ENCODE data around the gene SLC25A4. TPM values are rescaled to one million over a fixed set of nuclear protein-coding genes. Genes with fewer than 3 reads are reported as not detected.
"Not testable (repeated sequence)": the region's sequence is repeated elsewhere in the genome, so short reads cannot be mapped to it uniquely, and the experiment has no call there.

The SLC25A4 gene
- total and polyA plus RNA-seq, 8 donors = 11.3 to 57.3 (median 16.0) TPM

DNA sequence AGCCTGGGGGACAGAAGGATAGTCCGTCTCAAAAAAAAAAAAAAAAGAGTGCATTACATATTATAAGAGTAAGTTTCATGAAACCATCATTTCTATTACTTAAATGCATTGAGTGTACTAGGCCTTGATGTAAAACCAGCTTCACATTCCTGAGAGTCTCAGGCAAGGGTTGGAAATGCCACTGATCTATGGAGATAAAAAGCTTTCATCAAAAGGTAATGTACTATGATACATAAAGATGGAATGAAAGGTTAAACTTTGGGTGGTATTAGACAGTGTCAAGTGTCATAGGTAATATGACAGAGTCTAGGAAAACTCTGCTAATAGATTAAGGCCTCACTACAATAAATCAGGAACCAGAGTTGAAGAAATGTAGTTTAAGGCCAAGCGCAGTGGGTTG, 53.4 kb downstream of the SLC25A4 start:
- Histone ChIP-seq H3K4me3 (no peak overlapping the region), H3K27ac (no peak overlapping the region), H3K9me3 (no peaks in the 10 kb centered on the region), H3K27me3 (no peaks in the 10 kb centered on the region), H3K4me1 (peaks cover 0 to under 1% of the 10 kb centered on the region in 2 donors), H3K36me3 (no peaks in the 10 kb centered on the region)
- intact Hi-C loops (cut with DNase I) = no loop called here
- ATAC-seq (no peak), DNase-seq (no peak)
- TF ChIP-seq, protein P1, sequence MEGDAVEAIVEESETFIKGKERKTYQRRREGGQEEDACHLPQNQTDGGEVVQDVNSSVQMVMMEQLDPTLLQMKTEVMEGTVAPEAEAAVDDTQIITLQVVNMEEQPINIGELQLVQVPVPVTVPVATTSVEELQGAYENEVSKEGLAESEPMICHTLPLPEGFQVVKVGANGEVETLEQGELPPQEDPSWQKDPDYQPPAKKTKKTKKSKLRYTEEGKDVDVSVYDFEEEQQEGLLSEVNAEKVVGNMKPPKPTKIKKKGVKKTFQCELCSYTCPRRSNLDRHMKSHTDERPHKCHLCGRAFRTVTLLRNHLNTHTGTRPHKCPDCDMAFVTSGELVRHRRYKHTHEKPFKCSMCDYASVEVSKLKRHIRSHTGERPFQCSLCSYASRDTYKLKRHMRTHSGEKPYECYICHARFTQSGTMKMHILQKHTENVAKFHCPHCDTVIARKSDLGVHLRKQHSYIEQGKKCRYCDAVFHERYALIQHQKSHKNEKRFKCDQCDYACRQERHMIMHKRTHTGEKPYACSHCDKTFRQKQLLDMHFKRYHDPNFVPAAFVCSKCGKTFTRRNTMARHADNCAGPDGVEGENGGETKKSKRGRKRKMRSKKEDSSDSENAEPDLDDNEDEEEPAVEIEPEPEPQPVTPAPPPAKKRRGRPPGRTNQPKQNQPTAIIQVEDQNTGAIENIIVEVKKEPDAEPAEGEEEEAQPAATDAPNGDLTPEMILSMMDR (IDR thresholded peaks at IDR 0.05) = no peak

DNA sequence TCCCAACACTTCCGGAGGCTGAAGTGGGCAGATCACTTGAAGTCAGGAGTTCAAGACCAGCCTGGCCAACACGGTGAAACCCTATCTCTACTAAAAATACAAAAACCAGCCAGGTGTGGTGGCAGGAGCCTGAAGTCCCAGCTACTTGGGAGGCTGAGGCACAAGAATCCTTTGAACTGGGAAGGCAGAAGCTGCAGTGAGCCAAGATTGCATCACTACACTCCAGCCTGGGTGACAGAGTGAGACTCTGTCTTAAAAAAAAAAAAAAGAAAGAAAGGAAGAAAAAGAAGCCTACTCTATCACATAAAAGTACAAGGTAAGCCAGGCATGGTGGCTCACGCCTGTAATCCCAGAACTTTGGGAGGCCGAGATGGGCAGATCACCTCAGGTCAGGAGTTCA, 55.1 kb downstream of the SLC25A4 start:
- H3K9me3 ChIP-seq; H3K4me3 ChIP-seq; H3K36me3 ChIP-seq; DNase-seq; intact Hi-C loops (cut with DNase I); H3K27ac ChIP-seq; H3K27me3 ChIP-seq; ATAC-seq: not testable (repeated sequence)
- H3K4me1 ChIP-seq = peaks cover 0 to 18% of the 10 kb centered on the region in 2 donors

Other genes starting within 250 kb of the SLC25A4 start
- gene HELT, start 124.8 kb upstream of the SLC25A4 start, total RNA-seq = under 1 TPM in 1 of 2 donors, not detected in 1; 0.64 TPM
- gene HELT, start 124.8 kb upstream of the SLC25A4 start, polyA plus RNA-seq (ENCODE audit: insufficient read length in 6 of 6) = not detected
- gene CFAP97, start 60.7 kb downstream of the SLC25A4 start, total RNA-seq = 10 to 100 TPM; 25.7 to 39.0 TPM
- gene CFAP97, start 60.7 kb downstream of the SLC25A4 start, polyA plus RNA-seq (ENCODE audit: insufficient read length in 6 of 6) = 10 to 100 TPM; 36.0 to 46.0 (median 42.4) TPM
- 100 to 1,000 TPM in 1 of 2 donors, 10 to 100 TPM in 1; 65.8 to 122 TPM for gene SNX25, start 66.3 kb downstream of the SLC25A4 start, total RNA-seq
- gene SNX25, start 66.3 kb downstream of the SLC25A4 start, polyA plus RNA-seq (ENCODE audit: insufficient read length in 6 of 6) = 10 to 100 TPM; 15.5 to 20.0 (median 18.1) TPM